ENCODE data around the gene PACRG. TPM values are rescaled to one million over a fixed set of nuclear protein-coding genes. Genes with fewer than 3 reads are reported as not detected.

PACRG gene
- total and polyA plus RNA-seq, 2 of the 4 experiments (the other 2 are of a cell fraction), result not detected

DNA sequence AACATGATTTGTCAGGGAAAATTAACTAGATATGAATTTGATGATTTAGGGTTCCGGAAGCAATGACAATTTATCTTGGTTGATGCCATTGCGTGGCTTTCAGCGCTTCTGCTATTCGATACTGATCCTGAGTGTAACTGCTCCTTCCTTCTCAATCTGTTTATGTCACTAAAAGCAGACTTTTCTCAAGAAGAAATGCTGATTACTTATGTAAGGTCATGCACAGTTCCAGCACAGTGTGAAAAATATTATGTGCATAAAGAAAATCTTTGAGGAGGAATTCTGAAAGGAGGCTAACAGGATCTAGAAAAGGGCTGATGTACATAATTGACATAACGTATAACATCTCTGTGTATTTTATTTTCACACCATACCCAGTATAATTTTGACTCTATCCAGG is 336.6 kb downstream of the PACRG start:
- Histone ChIP-seq H3K23ac (ENCODE audit: low read depth, low read length) (no peak overlapping the region), H3K56ac (ENCODE audit: extremely low read depth, insufficient read depth, low read length) (no peak overlapping the region), H2BK15ac (ENCODE audit: low read depth, low read length) (no peak overlapping the region), H4K91ac (ENCODE audit: insufficient read depth, low read depth, low read length) (no peak overlapping the region), H3K27me3 (ENCODE audit: control insufficient read depth, insufficient read depth, low read length) (no peaks in the 10 kb centered on the region), H3K14ac (replicated peaks; ENCODE audit: low read depth, low read length) (no peak overlapping the region), H3K36me3 (ENCODE audit: control insufficient read depth, insufficient read depth, low read length) (no peaks in the 10 kb centered on the region), H3K4me3 (ENCODE audit: insufficient read depth, low read depth, low read length) (no peak overlapping the region), H3K18ac (ENCODE audit: low read depth, low read length) (no peak overlapping the region), H3K9me3 (ENCODE audit: control insufficient read depth, insufficient read depth, low read length) (peaks cover 26% of the 10 kb centered on the region), H3K9ac (ENCODE audit: low read depth, low read length) (no peak overlapping the region), H3K9me1 (ENCODE audit: insufficient read depth, low read length) (no peaks in the 10 kb centered on the region), H3K27ac (ENCODE audit: insufficient read depth, low read length) (no peak overlapping the region), H3K79me1 (ENCODE audit: low read depth in 1 of 2, low read length in 2 of 2) (no peaks in the 10 kb centered on the region), H4K20me1 (ENCODE audit: insufficient read depth, low read length) (no peaks in the 10 kb centered on the region), H4K8ac (ENCODE audit: low read depth in 2 of 2, low read length in 2 of 2) (no peak overlapping the region), H4K5ac (ENCODE audit: low read depth, low read length) (no peak overlapping the region), H2BK5ac (ENCODE audit: low read depth, low read length, poor library complexity, severe bottlenecking) (no peak overlapping the region), H3K4ac (ENCODE audit: low read depth, low read length) (no peak overlapping the region), H2BK20ac (ENCODE audit: low read depth, low read length) (no peak overlapping the region), H3K4me2 (ENCODE audit: low read depth, low read length) (no peak overlapping the region), H3K4me1 (ENCODE audit: control insufficient read depth, insufficient read depth, low read length) (no peaks in the 10 kb centered on the region), H2AK9ac (replicated peaks; ENCODE audit: low read depth, low read length, poor library complexity) (no peak overlapping the region), H2AK5ac (ENCODE audit: low read depth, low read length) (no peak overlapping the region), H2AFZ (replicated peaks; ENCODE audit: low read length, poor library complexity) (no peak overlapping the region), H2BK120ac (ENCODE audit: low read depth, low read length) (no peak overlapping the region)
- intact Hi-C loops (cut with micrococcal nuclease) (no loop called here), in situ Hi-C loops (cut with MboI; ENCODE audit: low sequenced_read_pairs) (no loop called here), dilution Hi-C loops (cut with HindIII; ENCODE audit: low sequenced_read_pairs, unreplicated experiment) (no loop called here)
- ATAC-seq (ENCODE audit: low read depth) (no peak), DNase-seq (no peak)
- WGBS, 2 experiments (ENCODE audit: extremely low coverage in 2 of 2, insufficient read length in 1 of 2), result no CpG with 5 or more reads among the region's 5 CpGs
- TF ChIP-seq BHLHE40 (IDR thresholded peaks at IDR 0.05; ENCODE audit: low read depth, low read length), result no peak
- TF ChIP-seq RCOR1 (IDR thresholded peaks at IDR 0.05; ENCODE audit: insufficient replicate concordance, low read length), result no peak
- TF ChIP-seq, protein P1, sequence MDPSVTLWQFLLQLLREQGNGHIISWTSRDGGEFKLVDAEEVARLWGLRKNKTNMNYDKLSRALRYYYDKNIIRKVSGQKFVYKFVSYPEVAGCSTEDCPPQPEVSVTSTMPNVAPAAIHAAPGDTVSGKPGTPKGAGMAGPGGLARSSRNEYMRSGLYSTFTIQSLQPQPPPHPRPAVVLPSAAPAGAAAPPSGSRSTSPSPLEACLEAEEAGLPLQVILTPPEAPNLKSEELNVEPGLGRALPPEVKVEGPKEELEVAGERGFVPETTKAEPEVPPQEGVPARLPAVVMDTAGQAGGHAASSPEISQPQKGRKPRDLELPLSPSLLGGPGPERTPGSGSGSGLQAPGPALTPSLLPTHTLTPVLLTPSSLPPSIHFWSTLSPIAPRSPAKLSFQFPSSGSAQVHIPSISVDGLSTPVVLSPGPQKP (IDR thresholded peaks at IDR 0.05; ENCODE audit: borderline replicate concordance, low read depth, low read length), result no peak
- TF ChIP-seq MXI1 (IDR thresholded peaks at IDR 0.05; ENCODE audit: borderline replicate concordance, low read depth, low read length), result no peak
- no peak for TF ChIP-seq POLR2A (IDR thresholded peaks at IDR 0.05; ENCODE audit: low read depth, low read length)
- no peak for TF ChIP-seq FOS (IDR thresholded peaks at IDR 0.05; ENCODE audit: low read depth, low read length)
- no TSS peak for BruUV-seq (replicated peaks)
- ChIA-PET POLR2A (ENCODE audit: unreplicated experiment) (no interaction called here), CTCF (no interaction called here)
